ENCODE results near the gene LRIG1.

Gene LRIG1

DNA sequence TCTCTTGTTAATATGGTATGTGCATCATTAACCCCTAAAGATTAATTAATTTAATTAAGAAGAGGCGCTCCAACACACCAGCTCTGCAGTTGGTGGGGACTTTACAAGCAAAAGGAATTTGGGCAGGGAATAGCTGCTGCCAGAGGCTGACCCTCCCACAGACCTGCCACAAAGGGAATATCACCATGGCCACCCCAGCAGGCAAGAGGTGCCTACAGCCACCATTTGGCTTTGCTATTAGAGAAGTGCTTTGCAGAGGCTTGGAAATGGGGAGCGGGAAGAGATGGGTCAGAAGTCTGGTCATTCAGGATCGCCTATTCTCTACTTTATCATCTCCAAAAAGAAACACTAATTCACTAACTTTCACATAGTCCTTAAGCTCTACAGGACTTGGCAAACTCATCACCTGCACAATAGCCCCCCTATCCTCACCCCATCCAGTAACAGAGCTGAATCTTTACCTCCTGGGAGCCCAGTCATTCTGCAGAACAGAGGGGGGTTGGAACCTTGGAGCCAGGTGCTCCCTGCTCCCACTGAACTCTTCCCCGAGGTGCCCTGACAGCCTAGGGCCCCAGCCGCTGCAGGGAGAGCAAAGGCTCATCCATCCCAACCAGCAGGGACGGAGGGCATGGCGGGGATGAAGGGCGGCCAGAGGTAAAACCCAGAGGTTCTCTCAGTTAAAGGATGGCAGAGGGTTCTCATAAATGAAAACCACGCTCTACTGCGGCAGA, 29.7 kb downstream of the LRIG1 start:
- no peak for DNase-seq (ENCODE audit: low spot score)

GRCh38 chr3:66470285-66470684, 30.5 kb downstream of the LRIG1 start:
- DNase-seq (ENCODE audit: low spot score) = no peak

DNA sequence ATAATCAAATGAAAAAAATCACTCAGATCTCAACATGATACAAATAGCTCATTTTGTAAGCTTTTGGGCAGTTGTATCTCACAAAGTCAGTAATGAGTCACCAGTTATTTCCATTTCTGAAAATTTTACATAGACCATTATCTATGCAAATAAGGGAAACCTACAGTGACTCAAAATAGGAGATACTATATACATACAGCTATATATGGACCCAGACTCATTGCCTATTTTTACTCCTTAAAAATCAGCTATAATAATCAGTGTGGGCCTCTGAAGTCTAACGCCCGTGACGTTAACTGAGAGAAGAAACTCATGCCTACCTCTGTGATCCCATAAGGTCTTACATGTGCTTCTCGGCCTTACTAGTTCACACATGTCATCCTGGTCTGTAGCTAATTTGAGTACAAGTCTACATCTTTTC, 31.6 kb downstream of the LRIG1 start:
- DNase-seq (ENCODE audit: low spot score) = no peak

- no peak for DNase-seq (ENCODE audit: low spot score)
Observed at GRCh38 chr3:66467996-66468735, 32.7 kb downstream of the LRIG1 start.

DNA sequence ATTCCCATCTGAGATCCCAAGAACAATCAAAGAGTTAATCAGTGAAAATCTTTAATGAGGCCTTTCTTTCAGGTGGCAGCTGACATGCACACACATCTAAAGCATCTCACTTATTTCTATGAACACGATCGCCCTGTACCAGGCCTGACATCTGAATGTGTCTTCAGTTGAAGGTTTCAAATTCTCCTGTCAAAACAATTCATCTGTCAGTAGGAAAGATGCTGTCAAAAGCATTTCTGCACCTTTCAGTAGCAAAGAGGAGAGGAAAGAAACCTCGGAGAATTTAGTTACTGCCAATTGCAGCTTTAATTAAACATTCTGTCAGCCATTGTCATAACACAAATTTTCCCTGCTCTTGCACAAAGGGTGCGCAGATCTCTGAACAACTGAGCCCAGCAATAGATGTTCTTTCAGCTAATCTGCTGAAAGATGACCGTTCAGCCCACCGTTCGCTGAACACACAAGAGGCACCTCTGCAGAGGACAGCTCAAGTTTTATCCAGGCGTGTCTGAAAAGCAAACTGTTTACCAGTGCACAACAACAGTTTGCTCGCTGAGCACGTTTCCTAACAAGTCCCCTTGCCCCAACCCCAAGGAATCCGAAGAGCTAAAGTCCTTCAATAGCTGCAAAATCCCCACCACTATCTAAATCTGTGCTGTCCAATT, 34.1 kb downstream of the LRIG1 start:
- DNase-seq (ENCODE audit: low spot score) = peak; percentile 50

DNA sequence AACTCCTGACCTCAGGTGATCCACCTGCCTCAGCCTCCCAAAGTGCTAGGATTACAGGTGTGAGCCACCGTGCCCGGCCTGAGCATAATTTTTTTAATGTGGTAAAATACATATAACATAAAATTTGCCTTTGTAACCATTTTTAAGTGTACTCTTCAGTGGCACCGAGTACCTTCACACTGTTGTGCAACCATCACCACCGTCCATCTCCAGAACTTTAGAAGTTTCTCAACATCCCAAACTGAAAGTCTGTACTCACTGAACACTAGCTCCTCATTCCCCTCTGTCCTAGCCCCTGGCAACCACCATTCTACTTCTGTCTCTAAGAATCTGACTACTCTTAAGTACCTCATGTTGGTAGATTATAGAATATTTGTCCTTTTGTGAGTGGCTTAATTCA, 35.2 kb downstream of the LRIG1 start:
- no peak for DNase-seq (ENCODE audit: low spot score)

GRCh38 chr3:66465034-66465433, 35.8 kb downstream of the LRIG1 start:
- DNase-seq (ENCODE audit: low spot score) = no peak

- no peak for DNase-seq (ENCODE audit: low spot score)
Observed at GRCh38 chr3:66464512-66464894, 36.3 kb downstream of the LRIG1 start.

DNA sequence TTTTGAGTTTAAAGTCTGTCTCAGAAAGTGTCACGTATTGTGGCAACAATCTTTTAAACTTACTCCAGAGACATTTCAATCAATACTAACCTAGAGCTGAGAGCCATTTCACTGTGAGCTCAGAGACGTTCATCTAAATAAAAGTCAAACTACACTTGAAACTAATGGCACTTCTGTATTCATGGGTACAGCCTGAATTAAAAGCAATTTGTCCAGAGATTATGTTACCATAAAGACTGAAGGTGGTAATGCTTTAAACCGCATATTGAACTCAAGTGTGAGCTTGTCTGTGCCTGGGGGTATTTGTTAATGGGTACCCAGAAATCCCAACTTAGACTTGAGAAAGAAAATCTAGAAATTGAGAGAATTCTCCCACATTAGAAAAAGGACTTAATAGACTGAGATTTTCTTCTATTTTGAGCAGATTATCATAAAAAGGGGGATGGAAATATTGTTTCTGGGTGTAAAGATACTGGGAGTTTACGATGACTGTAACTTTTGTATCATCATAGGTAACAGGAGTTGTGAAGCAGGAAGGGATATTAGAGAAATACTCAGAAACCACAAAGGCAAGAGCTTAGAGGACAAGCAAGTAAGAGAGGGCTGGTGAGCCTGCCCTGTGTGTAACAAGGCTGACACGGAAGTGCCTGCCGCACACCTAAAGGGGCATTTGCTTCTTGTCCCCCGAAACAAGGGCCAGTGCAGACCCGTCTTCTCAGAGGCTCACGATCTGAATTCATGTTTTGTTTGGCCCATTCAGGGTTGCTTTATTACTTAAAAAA, 36.9 kb downstream of the LRIG1 start:
- DNase-seq (ENCODE audit: low spot score) = no peak

DNA sequence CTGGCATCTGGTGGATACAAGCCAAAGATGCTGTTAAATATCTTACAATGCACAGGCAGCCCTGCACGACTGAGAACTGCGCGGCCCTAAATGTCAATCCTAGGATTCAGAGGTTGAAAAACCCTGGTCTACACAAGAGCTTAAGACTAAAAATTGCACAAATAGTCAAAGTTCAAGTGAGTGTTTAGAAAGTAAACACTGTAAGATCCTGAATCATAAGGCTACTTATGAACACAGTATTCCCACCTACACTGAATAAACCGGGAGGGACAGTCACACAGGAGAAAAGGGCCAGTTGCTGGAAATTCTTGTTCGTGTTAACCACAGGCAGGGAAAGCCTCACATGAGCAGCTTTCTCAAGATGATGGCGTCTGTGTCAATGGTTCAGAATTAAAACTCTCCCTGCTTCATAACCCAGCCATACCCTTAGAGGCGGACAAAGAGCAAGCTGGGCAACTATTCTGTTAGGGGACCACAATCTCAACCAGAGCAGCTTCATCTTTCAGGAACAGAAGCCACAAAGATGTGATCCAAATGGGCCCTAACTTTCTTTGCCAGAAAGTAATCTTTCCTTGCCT, 37.7 kb downstream of the LRIG1 start:
- no peak for DNase-seq (ENCODE audit: low spot score)

- DNase-seq (ENCODE audit: low spot score) = no peak
Observed at GRCh38 chr3:66457252-66457651, 43.6 kb downstream of the LRIG1 start.

DNA sequence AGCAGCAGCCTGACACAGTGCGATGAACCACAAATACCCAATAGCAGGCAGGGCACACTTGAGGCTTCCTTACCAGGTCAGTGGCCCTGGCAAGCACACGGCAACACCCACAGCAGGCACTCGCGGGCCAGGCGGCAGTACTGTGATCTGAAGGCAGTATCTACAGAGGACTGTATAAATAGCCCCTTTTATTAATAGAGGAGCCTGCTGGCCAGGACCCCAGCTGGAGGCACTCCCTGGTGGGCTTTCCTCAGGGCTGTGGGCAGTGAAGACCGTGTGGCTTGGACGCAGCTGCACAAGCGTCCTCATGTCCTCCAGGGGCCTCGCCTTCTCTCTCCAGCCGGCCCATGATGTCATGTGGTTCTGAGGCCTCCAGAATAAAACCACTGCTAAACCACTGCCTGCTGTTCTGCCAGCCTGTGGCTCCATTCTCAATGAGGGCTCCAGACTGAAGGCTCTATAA, 44.1 kb downstream of the LRIG1 start:
- DNase-seq (ENCODE audit: low spot score) = peak; percentile 82

DNA sequence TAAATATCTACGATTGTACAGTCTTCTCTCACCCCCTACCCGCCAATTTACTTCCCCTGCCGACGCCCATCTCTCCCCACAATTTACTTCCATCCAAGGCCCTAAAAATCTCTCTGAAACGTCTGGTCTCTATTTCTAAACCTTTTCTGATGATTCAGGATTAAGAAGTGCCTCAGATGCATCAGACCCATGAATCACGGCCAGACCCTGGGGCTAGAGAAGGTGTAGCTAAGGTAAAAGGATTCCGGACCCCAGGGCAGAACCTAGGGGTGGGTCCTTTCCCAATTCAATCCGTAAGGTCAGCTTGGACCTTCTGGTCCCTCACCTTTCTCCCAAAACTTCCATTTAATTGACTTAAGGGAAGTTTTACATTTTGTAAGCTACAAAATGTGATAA, 46.4 kb downstream of the LRIG1 start:
- no peak for DNase-seq (ENCODE audit: low spot score)

DNA sequence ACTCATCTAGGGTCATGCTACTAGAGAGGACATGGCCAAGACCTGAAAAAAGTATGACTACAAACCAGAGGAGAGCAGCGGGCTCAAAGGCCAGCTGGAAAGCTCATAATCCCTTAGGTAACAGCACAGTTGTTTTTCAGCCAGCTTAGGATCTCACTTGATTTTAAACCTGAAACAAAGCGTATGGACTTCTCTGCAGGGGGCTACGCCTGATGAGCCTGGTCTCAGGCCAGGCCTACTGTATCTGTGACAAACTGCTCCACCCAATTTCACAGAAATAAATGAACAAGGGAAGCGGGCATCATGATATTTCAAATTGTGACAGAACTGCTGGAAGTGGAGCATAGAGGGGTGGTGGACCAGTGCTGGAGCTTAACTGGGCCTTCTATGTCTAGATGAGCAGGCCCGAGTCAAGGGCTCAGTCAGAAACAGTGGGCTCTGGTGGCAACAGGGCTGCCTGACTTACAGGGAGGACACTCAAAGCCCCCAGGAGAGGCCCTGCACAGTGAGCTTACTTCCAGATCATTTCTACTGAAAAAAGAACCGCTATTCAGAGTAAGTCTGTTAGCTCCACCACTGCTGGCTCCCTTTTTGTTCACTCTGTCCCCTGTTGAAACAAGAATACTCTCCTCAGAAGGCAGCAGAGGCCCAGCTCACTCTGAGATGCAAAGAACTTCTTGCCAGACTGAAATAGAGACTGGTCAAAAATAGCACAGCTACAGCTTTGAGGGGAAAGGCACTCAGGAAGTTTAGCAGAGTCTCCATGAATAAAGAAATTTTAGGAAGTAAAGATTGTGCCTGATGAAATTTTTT, 47.0 kb downstream of the LRIG1 start:
- DNase-seq (ENCODE audit: low spot score) = peak; percentile 53

- DNase-seq (ENCODE audit: low spot score) = peak; percentile 80
Observed at GRCh38 chr3:66452303-66453011, 48.4 kb downstream of the LRIG1 start.

GRCh38 chr3:66451766-66452165, 49.1 kb downstream of the LRIG1 start:
- no peak for DNase-seq (ENCODE audit: low spot score)

- DNase-seq (ENCODE audit: low spot score) = peak; percentile 66
Observed at GRCh38 chr3:66450390-66451022, 50.3 kb downstream of the LRIG1 start.

DNA sequence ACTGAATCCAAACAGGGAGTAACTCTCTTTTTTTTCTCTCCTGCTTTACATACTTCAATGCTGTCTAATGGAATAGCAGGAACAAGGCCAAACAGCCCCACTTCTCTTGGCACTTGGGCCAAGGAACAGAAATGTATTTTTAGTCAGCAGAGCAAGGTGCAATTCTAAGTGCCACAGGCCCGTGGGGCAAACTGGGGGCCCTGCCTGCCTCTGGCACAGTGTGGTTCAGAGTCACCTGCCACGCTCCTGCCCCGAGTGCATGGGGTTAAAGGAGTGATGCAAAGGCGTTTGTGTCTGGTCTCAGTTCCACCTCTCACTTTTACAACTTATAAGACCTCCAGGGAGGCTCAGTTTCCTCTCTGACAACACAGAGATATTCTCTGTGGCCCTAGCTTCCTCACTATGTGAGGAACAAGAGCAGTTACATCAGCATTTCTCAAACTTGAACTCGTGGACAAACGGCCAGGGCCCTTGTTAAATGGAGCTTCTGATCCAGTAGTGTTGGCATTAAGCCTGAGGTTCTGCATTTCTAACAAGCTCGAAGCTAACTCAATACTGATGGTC, 51.3 kb downstream of the LRIG1 start:
- DNase-seq (ENCODE audit: low spot score) = peak; percentile 47

- no peak for DNase-seq (ENCODE audit: low spot score)
Observed at GRCh38 chr3:66444146-66444644, 56.6 kb downstream of the LRIG1 start.
